Neural cell (in vitro differentiated cells): Measurements from ENCODE around the gene ODF2. TPM values are rescaled to one million over a fixed set of nuclear protein-coding genes. Genes with fewer than 3 reads are reported as not detected.
A peak's percentile ranks its signal among the peaks of the same experiment; 100 is the strongest.

Experiments
- H2AFZ ChIP-seq: fragments of 200-600, 300-800 bp; sonication (generic), shearing (Covaris generic); 2 replicates; pipeline ENCODE4 v1.6.0; 2014; ENCODE audit warnings: low read depth, mild to moderate bottlenecking, antibody characterized with exemption, low read length, moderate library complexity
- H3F3A ChIP-seq: fragments of 200-600 bp; shearing (Covaris generic); 2 replicates; pipeline ENCODE4 v1.6.1; 2016; ENCODE audit warnings: mild to moderate bottlenecking, moderate library complexity, mixed read lengths, antibody characterized with exemption, low read length; ENCODE audit not compliant: insufficient read depth, poor library complexity, severe bottlenecking
- H3K27ac ChIP-seq: fragments of 200-600, 300-800 bp; sonication (generic), shearing (Covaris generic); 2 replicates; pipeline ENCODE4 v1.5.1; 2014; ENCODE audit warnings: mild to moderate bottlenecking, low read length, moderate library complexity
- H3K27me3 ChIP-seq: fragments of 300-800, 200-600 bp; sonication (generic), shearing (Covaris generic); 2 replicates; pipeline ENCODE4 v1.6.0; 2014; ENCODE audit warnings: mild to moderate bottlenecking, low read depth, low read length, moderate library complexity; ENCODE audit not compliant: insufficient read depth
- H3K36me3 ChIP-seq: fragments of 300-800, 200-600 bp; sonication (generic), shearing (Covaris generic); 2 replicates; pipeline ENCODE4 v1.5.1; 2014; ENCODE audit warnings: mild to moderate bottlenecking, antibody characterized with exemption, low read length, moderate library complexity; ENCODE audit not compliant: insufficient read depth
- H3K4me2 ChIP-seq: fragments of 300-800, 200-600 bp; sonication (generic), shearing (Covaris generic); 2 replicates; pipeline ENCODE4 v1.6.0; 2014; ENCODE audit warnings: mild to moderate bottlenecking, low read length
- H3K4me3 ChIP-seq: fragments of 300-800, 200-600 bp; sonication (generic), shearing (Covaris generic); 2 replicates; pipeline ENCODE4 v1.5.1; 2014; ENCODE audit warnings: mild to moderate bottlenecking, low read length, moderate library complexity
- H3K79me2 ChIP-seq: fragments of 200-600 bp; shearing (Covaris generic); replicated peaks from 2 replicates; pipeline ENCODE4 v1.6.0; 2014; ENCODE audit warnings: mild to moderate bottlenecking, low read length, moderate library complexity; ENCODE audit not compliant: insufficient read depth
- H3K9ac ChIP-seq: fragments of 300-800, 200-600 bp; sonication (generic), shearing (Covaris generic); 2 replicates; pipeline ENCODE4 v1.6.1; 2016; ENCODE audit warnings: mild to moderate bottlenecking, low read length, mixed read lengths
- H3K9me2 ChIP-seq: fragments of 200-600 bp; shearing (Covaris generic); 2 replicates; pipeline ENCODE4 v1.6.1; 2016; ENCODE audit warnings: mild to moderate bottlenecking, low read length, mixed read lengths; ENCODE audit not compliant: insufficient read depth
- H3K9me3 ChIP-seq: fragments of 200-600, 300-800 bp; sonication (generic), shearing (Covaris generic); 2 replicates; pipeline ENCODE4 v1.6.1; 2016; ENCODE audit warnings: mild to moderate bottlenecking, mixed run types, low read length, moderate library complexity, mixed read lengths
- H4K20me1 ChIP-seq: fragments of 200-600 bp; shearing (Covaris generic); 2 replicates; pipeline ENCODE4 v1.6.1; 2016; ENCODE audit warnings: mild to moderate bottlenecking, mixed run types; ENCODE audit not compliant: insufficient read depth
- EP300 ChIP-seq: fragments of 450-650 bp; conservative IDR thresholded peaks from 2 replicates; pipeline ENCODE4 v1.6.1; 2014; ENCODE audit warnings: antibody characterized with exemption, mild to moderate bottlenecking, moderate library complexity; ENCODE audit not compliant: poor library complexity, severe bottlenecking
- EZH2 ChIP-seq: fragments of 200-600, 300-800 bp; shearing (Covaris generic), sonication (generic); IDR thresholded peaks from 2 replicates; pipeline ENCODE4 v1.6.1; 2014; ENCODE audit warnings: antibody characterized with exemption, low read length, borderline replicate concordance, mild to moderate bottlenecking; ENCODE audit not compliant: insufficient read depth, poor library complexity, severe bottlenecking
- MXI1 ChIP-seq: fragments of 450-650 bp; conservative IDR thresholded peaks from 2 replicates; pipeline ENCODE4 v1.6.1; 2014; ENCODE audit warnings: antibody characterized with exemption, mild to moderate bottlenecking; ENCODE audit not compliant: poor library complexity, severe bottlenecking
- POLR2AphosphoS5 ChIP-seq: IDR thresholded peaks from 2 replicates; pipeline ENCODE4 v1.6.1; 2012
- RAD21 ChIP-seq: fragments of 450-650 bp; conservative IDR thresholded peaks from 2 replicates; pipeline ENCODE4 v1.6.1; 2014; ENCODE audit warnings: antibody characterized with exemption, mild to moderate bottlenecking, moderate library complexity
- SMC3 ChIP-seq: fragments of 450-650 bp; conservative IDR thresholded peaks from 2 replicates; pipeline ENCODE4 v1.6.1; 2014; ENCODE audit warnings: antibody characterized with exemption, mild to moderate bottlenecking, moderate library complexity; ENCODE audit not compliant: poor library complexity
- TAF1 ChIP-seq: IDR thresholded peaks from 2 replicates; pipeline ENCODE4 v1.6.1; 2012; ENCODE audit warnings: low read depth
- polyA plus RNA-seq: library from polyadenylated mRNA; depleted of rRNA; stranded (reverse); fragments of >200 nt; gene quantifications from 2 replicates; pipeline ENCODE4 v1.2.3, GENCODE V29; 2014
- TF ChIP-seq, protein P1 (sequence below): IDR thresholded peaks from 2 replicates; pipeline ENCODE4 v1.6.1; 2012; ENCODE audit warnings: borderline replicate concordance
- TF ChIP-seq, protein P2 (sequence below): fragments of 450-650 bp; IDR thresholded peaks from 2 replicates; pipeline ENCODE4 v1.5.1; 2014; ENCODE audit warnings: antibody characterized with exemption, mild to moderate bottlenecking, moderate library complexity; ENCODE audit not compliant: poor library complexity, severe bottlenecking

Gene ODF2
- polyA plus RNA-seq, 1 donor from 2014 or later, result 39.3 TPM

DNA sequence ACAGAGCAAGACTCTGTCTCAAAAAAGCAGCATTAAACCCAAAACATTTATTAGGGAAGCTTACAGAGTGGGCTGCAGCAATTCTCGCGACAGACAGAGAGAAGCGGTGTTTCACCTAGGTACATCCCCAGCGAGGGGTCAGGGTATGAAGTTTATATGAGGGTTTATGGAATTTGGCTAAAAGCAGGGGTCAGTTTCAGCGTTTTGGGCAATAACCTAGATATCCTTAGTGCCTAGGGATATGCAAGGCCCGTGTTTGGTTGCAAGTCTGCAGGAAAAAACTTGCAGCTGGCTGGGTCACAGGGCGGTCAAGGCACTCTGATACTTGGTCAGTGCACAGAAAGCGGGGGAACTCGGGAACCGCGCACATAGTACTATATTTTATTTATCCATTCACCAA is 48.1 kb downstream of the ODF2 start:
- Histone ChIP-seq H3K9me2 (no peaks in the 10 kb centered on the region), H3K27ac (no peak overlapping the region), H3K79me2 (peaks cover 8% of the 10 kb centered on the region), H3K9me3 (no peaks in the 10 kb centered on the region), H3K4me3 (peak overlapping the region; percentile 99), H4K20me1 (no peaks in the 10 kb centered on the region), H3F3A (no peaks in the 10 kb centered on the region), H3K27me3 (no peaks in the 10 kb centered on the region), H3K36me3 (no peaks in the 10 kb centered on the region), H3K4me2 (peak overlapping the region; percentile 69), H2AFZ (peak overlapping the region; percentile 81), H3K9ac (no peak overlapping the region)
- TF ChIP-seq RAD21, result no peak
- TF ChIP-seq POLR2AphosphoS5, result no peak
- TF ChIP-seq EZH2, result no peak
- no peak for TF ChIP-seq TAF1
- TF ChIP-seq SMC3, result no peak
- TF ChIP-seq, protein P1, sequence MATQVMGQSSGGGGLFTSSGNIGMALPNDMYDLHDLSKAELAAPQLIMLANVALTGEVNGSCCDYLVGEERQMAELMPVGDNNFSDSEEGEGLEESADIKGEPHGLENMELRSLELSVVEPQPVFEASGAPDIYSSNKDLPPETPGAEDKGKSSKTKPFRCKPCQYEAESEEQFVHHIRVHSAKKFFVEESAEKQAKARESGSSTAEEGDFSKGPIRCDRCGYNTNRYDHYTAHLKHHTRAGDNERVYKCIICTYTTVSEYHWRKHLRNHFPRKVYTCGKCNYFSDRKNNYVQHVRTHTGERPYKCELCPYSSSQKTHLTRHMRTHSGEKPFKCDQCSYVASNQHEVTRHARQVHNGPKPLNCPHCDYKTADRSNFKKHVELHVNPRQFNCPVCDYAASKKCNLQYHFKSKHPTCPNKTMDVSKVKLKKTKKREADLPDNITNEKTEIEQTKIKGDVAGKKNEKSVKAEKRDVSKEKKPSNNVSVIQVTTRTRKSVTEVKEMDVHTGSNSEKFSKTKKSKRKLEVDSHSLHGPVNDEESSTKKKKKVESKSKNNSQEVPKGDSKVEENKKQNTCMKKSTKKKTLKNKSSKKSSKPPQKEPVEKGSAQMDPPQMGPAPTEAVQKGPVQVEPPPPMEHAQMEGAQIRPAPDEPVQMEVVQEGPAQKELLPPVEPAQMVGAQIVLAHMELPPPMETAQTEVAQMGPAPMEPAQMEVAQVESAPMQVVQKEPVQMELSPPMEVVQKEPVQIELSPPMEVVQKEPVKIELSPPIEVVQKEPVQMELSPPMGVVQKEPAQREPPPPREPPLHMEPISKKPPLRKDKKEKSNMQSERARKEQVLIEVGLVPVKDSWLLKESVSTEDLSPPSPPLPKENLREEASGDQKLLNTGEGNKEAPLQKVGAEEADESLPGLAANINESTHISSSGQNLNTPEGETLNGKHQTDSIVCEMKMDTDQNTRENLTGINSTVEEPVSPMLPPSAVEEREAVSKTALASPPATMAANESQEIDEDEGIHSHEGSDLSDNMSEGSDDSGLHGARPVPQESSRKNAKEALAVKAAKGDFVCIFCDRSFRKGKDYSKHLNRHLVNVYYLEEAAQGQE, result no peak
- TF ChIP-seq, protein P2, sequence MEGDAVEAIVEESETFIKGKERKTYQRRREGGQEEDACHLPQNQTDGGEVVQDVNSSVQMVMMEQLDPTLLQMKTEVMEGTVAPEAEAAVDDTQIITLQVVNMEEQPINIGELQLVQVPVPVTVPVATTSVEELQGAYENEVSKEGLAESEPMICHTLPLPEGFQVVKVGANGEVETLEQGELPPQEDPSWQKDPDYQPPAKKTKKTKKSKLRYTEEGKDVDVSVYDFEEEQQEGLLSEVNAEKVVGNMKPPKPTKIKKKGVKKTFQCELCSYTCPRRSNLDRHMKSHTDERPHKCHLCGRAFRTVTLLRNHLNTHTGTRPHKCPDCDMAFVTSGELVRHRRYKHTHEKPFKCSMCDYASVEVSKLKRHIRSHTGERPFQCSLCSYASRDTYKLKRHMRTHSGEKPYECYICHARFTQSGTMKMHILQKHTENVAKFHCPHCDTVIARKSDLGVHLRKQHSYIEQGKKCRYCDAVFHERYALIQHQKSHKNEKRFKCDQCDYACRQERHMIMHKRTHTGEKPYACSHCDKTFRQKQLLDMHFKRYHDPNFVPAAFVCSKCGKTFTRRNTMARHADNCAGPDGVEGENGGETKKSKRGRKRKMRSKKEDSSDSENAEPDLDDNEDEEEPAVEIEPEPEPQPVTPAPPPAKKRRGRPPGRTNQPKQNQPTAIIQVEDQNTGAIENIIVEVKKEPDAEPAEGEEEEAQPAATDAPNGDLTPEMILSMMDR, result no peak
- TF ChIP-seq MXI1, result no peak
- TF ChIP-seq EP300, result no peak

DNA sequence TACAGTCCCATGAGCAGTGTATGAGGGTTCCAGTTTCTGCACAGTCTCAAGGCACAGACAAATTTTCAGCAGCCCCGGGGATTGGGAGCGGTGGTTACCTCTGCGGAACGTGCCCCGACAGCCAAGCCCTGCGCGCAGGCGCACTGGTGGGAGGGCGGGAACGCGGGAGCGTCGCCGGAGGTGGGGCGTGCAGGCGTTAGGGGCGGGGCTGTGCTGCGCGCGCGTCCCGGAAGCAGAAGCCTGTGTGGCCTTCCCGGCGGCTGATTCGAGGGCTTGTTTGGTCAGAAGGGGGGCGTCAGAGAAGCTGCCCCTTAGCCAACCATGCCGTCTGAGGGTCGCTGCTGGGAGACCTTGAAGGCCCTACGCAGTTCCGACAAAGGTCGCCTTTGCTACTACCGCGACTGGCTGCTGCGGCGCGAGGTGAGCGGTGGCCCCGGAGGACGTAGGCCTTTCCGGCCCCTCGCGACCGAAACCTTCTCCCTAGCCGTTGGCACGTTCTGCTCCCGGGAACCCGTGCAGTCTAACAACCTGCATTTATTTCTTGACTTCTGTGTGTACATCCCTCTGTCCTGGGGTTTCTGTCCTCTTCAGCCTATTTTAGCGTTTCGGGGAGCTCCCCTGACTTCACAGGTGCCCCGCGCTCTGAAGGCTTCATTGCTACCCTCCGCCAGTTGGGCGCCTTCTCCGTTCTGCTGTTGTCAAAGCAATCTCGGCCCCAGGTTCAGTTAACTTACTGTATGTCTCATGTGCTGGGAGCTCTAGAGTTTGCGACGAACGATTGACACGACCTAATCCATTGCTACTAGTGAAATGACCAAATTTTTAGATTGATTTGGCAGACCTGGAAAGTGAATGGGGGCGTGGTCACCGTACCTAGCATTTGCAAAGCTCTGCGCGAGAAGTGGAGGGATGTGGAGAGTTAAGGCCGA is 48.9 kb downstream of the ODF2 start, which contains the start of gene GLE1:
Gene GLE1, plus strand, starts transcription at position 235 of the 929 bp plus-strand sequence. Its CDS starts 87 bp downstream, at position 322.
- TF ChIP-seq, protein P1, result peak; percentile 57
- TF ChIP-seq SMC3 (peak; percentile 44), EZH2 (no peak), MXI1 (peak; percentile 95), POLR2AphosphoS5 (peak; percentile 85)
- TF ChIP-seq, protein P2, result no peak
- Histone ChIP-seq H3K4me2 (peak within 1 kb of the TSS; percentile 69), H3K9ac (peak within 1 kb of the TSS; percentile 83), H3K27me3 (no peaks in the 10 kb centered on the region), H3F3A (no peaks in the 10 kb centered on the region), H3K9me2 (no peaks in the 10 kb centered on the region), H3K9me3 (no peaks in the 10 kb centered on the region), H3K4me3 (peak within 1 kb of the TSS; percentile 99), H3K36me3 (no peaks in the 10 kb centered on the region), H3K27ac (peak within 1 kb of the TSS; percentile 72), H2AFZ (peak within 1 kb of the TSS; percentile 81), H4K20me1 (no peaks in the 10 kb centered on the region), H3K79me2 (peaks cover 8% of the 10 kb centered on the region)
